Right lobe of liver (tissue), 4 donors: ENCODE measurements around the gene FAM181A.

Source experiments
- POLR2A ChIP-seq: fragments of 450-650 bp; IDR thresholded peaks from one replicate; pipeline ENCODE4 v1.6.1; 2017; ENCODE audit warnings: antibody characterized with exemption, mild to moderate bottlenecking
- TF ChIP-seq, protein P1 (sequence below), 4 donors: fragments of 200-600 bp in 3 of 4; fragments of 450-650 bp in 1 of 4; IDR thresholded peaks; one replicate each; pipeline versions ENCODE4 v1.5.1 to v1.8.0; 2016 to 2022; ENCODE audit warnings: antibody characterized with exemption in 4 of 4, mild to moderate bottlenecking in 2 of 4
- donor health status: DM: no; HTN: no; CAD: no.
- donor health status: DM: no; HTN: no; CAD: no.
- donor health status: DM: no; HTN: yes; CAD: no.

DNA sequence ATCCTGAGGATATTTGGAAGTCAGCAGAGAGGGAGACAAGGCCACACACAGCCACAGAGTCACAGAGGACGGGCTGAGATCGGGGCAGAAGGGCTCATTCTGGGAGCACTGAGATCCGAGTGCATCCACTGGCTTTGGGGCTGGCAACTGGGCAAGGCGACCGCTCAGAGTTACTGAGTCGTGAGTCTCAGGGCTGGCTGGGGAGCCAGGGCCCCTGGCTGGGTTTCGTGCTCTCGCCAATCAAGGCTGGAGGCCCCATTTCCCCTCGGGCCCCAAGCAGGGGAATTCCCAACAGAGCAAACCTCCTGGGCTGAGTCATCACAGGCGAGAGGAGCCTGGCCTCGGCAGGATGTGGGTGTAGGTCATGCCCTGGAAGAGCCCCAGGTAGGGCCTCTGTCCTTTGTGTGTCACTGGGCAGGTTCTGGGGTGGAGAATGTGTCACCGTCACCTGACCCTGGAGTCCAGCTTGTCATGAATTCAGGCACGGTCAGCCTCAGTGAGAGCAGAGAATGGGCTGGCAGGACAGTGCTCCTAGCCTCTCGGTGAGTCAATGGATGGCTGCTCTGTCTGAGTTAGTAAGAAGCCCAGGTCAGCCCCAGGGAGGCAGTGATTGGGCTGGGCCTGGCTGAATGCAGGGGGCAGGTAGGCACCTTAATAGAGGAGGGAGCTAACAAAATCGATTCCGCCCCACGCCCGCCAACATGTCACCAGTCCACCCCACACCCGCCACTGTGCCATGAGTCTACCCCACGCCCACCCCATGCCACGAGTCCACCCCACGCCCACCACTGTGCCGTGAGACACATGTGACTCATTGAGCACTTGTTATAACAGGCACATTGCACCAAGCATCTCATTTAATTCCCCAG is 32.3 kb downstream of the FAM181A start:
- TF ChIP-seq, protein P1, sequence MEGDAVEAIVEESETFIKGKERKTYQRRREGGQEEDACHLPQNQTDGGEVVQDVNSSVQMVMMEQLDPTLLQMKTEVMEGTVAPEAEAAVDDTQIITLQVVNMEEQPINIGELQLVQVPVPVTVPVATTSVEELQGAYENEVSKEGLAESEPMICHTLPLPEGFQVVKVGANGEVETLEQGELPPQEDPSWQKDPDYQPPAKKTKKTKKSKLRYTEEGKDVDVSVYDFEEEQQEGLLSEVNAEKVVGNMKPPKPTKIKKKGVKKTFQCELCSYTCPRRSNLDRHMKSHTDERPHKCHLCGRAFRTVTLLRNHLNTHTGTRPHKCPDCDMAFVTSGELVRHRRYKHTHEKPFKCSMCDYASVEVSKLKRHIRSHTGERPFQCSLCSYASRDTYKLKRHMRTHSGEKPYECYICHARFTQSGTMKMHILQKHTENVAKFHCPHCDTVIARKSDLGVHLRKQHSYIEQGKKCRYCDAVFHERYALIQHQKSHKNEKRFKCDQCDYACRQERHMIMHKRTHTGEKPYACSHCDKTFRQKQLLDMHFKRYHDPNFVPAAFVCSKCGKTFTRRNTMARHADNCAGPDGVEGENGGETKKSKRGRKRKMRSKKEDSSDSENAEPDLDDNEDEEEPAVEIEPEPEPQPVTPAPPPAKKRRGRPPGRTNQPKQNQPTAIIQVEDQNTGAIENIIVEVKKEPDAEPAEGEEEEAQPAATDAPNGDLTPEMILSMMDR (IDR thresholded peaks at IDR 0.05), result no peak
- TF ChIP-seq POLR2A, result no peak
